HFF-Myc (cell line): ENCODE data around the gene MPHOSPH10.
"Not testable (repeated sequence)": the region's sequence is repeated elsewhere in the genome, so short reads cannot be mapped to it uniquely, and the experiment has no call there.

Experiments used
- DNase-seq: peaks from one replicate; pipeline ENCODE4 v3.0.0-alpha.2; 2011; ENCODE audit warnings: low read depth; ENCODE audit errors: extremely low read depth
- H3K4me3 ChIP-seq: replicated peaks from 2 replicates; pipeline ENCODE4 v1.5.1; 2011; ENCODE audit warnings: low read depth, mild to moderate bottlenecking, control low read depth, low read length
- TF ChIP-seq, protein P1 (sequence below): IDR thresholded peaks from 2 replicates; pipeline ENCODE4 v1.5.1; 2012; ENCODE audit warnings: mild to moderate bottlenecking, low read depth, low read length, control low read depth; ENCODE audit errors: missing control alignments

MPHOSPH10 gene

DNA sequence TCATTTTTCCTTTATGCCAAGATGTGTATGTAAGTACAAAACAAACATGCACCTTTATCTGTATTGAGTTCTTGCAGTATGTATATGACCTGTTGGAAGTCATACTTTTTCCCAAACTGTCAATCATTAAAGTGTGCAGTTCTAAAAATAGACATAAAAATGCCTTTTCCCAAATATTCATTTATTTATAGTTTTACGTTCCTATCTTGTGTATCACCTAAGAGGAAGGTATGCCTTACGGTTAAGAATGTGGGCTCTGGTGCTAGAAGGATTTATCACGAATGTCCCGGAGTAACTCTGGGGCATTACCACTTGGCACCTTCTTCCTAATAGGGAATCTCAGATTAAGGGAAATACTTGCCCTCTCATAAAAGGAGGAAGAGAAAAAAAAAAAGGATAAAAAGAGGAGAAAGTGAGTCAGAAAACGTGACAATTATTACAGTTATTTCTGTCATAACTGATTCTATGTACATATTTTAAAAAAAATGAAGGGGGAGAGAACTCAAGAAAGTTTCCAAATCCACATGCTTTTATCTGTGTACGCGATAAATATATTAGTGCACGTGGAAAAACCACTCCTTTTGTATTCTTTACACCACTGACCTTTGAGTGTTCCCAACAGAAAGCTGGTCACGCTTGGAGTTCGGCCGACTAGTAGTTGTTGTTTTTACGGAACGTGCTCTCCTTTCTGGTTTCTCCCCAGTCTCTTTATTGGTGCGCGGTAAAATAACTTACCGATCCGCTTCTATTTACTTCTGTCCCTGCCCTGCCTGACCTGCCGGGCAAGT is 1.1 kb upstream of the MPHOSPH10 start:
- TF ChIP-seq, protein P1, sequence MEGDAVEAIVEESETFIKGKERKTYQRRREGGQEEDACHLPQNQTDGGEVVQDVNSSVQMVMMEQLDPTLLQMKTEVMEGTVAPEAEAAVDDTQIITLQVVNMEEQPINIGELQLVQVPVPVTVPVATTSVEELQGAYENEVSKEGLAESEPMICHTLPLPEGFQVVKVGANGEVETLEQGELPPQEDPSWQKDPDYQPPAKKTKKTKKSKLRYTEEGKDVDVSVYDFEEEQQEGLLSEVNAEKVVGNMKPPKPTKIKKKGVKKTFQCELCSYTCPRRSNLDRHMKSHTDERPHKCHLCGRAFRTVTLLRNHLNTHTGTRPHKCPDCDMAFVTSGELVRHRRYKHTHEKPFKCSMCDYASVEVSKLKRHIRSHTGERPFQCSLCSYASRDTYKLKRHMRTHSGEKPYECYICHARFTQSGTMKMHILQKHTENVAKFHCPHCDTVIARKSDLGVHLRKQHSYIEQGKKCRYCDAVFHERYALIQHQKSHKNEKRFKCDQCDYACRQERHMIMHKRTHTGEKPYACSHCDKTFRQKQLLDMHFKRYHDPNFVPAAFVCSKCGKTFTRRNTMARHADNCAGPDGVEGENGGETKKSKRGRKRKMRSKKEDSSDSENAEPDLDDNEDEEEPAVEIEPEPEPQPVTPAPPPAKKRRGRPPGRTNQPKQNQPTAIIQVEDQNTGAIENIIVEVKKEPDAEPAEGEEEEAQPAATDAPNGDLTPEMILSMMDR, result no peak
- peak overlapping the region; percentile 97 for H3K4me3 ChIP-seq
- DNase-seq, result no peak

DNA sequence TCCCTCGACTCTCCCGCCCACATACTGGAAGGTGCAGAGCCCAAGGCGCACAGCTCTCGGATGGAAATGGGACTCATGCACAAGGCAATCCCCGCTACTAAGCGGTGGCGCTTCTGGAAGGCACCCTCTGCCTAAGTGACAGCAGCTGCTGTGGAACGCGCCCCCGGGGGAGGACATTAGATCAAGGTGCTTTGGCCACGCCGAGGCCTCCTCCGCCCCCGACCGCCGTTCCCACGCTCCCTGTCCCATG is 607 bp upstream of the MPHOSPH10 start:
- TF ChIP-seq, protein P1, result no peak
- DNase-seq, result no peak
- peak overlapping the region; percentile 97 for H3K4me3 ChIP-seq

DNA sequence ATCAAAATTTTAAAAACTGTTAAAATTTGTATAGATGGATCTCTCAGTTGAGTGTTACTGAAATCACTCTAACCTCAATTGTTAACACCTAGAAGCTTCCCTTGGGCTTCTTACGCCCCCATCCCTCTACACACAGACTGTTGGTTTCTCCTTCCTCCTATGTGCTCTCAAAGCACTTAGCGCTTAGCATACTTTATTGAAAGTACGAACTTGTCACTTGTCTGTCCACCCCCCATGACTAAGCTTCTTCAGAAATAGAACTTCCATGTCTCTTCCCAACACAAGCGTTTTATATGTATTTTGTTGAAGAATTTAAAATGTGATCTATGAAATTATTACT is 441 bp downstream of the MPHOSPH10 start:
- H3K4me3 ChIP-seq, result peak overlapping the region; percentile 97
- TF ChIP-seq, protein P1, result no peak
- DNase-seq, result no peak

DNA sequence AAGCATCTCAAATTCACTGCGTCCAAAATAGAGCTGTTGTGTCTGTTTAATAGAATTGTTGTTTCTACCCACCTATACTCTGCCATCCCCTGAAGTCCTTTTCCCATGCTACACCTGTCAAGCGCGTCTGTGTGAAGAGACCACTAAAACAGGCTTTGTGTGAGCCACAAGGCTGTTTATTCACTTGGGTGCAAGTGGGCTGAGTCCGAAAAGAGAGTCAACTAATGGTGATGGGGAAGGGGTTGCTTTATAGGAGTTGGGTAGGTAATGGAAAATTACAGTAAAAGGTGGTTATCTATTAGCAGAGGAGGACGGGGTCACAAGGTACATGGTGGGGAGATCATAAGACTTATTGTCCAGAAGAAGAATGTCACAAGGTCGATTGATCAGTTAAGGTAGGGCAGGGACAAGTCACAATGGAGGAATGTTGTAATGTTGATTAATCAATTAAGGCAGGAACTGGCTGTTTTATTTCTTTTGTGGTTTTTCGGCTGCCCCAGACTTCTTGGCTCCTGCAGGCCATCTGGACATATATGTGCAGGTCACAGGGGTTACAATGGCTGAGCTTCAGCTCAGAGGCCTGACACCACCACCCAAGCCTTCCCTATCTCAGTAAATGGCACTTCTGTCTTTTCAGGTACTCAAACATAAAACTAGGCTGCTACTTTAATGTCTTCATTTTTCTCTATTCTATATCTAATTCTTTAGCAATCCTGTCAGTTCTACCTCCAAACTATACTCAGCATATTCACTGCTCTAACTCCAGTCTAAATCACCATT is 1.1 kb downstream of the MPHOSPH10 start:
- not testable (repeated sequence) for DNase-seq
- peak overlapping the region; percentile 97 for H3K4me3 ChIP-seq

DNA sequence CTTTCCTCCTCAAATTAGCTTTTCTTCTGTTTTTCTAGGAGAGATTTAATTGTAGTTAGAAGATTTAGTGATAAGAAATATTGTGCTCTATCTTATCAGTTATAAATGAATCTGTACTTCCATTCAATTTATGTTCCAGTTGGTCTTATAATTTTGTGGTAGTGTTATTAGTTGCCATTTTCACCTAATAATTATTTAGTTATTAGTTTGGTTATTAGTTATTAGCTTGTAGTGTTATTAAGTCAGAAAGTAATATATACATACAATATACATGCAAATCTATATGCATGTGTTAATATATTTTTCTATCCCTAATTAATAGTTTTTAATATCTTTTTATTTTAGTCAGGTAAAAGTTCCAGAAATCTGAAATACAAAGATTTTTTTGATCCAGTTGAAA is 3.2 kb downstream of the MPHOSPH10 start:
- no peak for DNase-seq
- TF ChIP-seq, protein P1, result no peak
- no peak overlapping the region for H3K4me3 ChIP-seq

DNA sequence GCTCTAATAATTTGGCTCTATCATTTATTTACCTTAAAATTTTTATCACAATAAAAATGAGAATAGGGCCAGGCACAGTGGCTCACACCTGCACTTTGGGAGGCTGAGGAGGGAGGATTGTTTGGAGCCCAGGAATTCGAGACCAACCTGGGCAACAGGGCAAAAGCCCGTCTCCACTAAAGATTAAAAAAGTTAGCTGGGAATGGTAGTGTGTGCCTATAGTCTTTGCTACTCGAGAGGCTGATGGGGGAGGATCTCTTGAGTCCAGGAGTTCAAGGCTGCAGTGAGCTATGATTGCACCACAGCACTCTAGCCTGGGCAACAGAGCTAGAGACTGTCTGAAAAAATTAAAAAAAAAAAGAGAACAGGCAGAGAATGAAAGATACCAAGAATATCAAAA is 5.7 kb downstream of the MPHOSPH10 start:
- H3K4me3 ChIP-seq, result no peak overlapping the region
- no peak for DNase-seq
- TF ChIP-seq, protein P1, result no peak

DNA sequence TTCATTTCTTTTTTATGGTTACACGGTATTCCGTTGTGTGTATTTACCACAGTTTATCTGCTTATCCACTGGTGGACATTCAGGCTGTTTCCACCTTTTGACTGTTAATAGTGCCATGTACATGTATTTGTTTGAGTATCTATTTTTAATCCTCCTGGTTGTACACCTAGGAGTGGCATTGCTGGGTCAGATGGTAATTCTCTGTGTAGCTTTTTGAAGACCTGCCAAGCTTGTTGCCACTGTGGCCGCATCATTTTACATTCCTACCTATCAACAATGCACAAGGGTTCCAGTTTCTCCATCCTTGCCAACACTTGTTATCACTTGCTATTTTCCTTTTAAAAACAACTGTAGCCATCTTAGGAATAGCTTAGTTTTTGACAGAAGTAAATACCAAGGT is 13.3 kb downstream of the MPHOSPH10 start:
- TF ChIP-seq, protein P1, result no peak
- no peak overlapping the region for H3K4me3 ChIP-seq
- DNase-seq, result no peak
